Heart left ventricle (tissue), 16 donors: ENCODE data around the gene CCDC191. TPM values are rescaled to one million over a fixed set of nuclear protein-coding genes. Genes with fewer than 3 reads are reported as not detected.

Experiments
- ATAC-seq, 4 donors: fragments of 200-7000 bp; cut with Tn5 transposase; one replicate each; pipeline ENCODE4 v1.9.1; 2020 to 2022; ENCODE audit warnings: moderate library complexity in 4 of 4, mild to moderate bottlenecking in 3 of 4, moderate number of reproducible peaks in 1 of 4
- DNase-seq, 5 donors: peaks; one replicate each; pipeline ENCODE4 v3.0.0-alpha.2; 2020
- H3K27ac ChIP-seq, 12 donors: fragments of 200-600 bp; sonication (generic) in 4 of 12; one replicate each; pipeline versions ENCODE4 v1.5.0 to v1.8.0; 2016 to 2022; ENCODE audit warnings: mild to moderate bottlenecking in 2 of 12
- H3K27me3 ChIP-seq, 9 donors: fragments of 200-600 bp; sonication (generic) in 2 of 9; one replicate each; pipeline versions ENCODE4 v1.5.1 to v1.8.0; 2016 to 2022; ENCODE audit warnings: mild to moderate bottlenecking in 3 of 9
- H3K36me3 ChIP-seq, 9 donors: fragments of 200-600 bp; sonication (generic) in 2 of 9; one replicate each; pipeline versions ENCODE4 v1.5.0 to v1.8.0; 2018 to 2022; ENCODE audit warnings: mild to moderate bottlenecking in 2 of 9
- H3K4me1 ChIP-seq, 12 donors: fragments of 200-600 bp; sonication (generic) in 4 of 12; one replicate each; pipeline versions ENCODE4 v1.5.0 to v1.8.0; 2016 to 2022; ENCODE audit warnings: mild to moderate bottlenecking in 3 of 12
- H3K4me3 ChIP-seq, 12 donors: fragments of 200-600 bp; sonication (generic) in 4 of 12; one replicate each; pipeline versions ENCODE4 v1.5.0 to v1.8.0; 2017 to 2022; ENCODE audit warnings: mild to moderate bottlenecking in 9 of 12, moderate library complexity in 4 of 12
- H3K9me3 ChIP-seq, 12 donors: fragments of 200-600 bp; sonication (generic) in 4 of 12; one replicate each; pipeline versions ENCODE4 v1.5.0 to v1.8.0; 2016 to 2022; ENCODE audit warnings: mild to moderate bottlenecking in 1 of 12
- POLR2A ChIP-seq, 2 donors: fragments of 450-650 bp; IDR thresholded peaks; one replicate each; pipeline ENCODE4 v1.6.1; 2017; ENCODE audit warnings: antibody characterized with exemption in 2 of 2, mild to moderate bottlenecking in 2 of 2, moderate library complexity in 2 of 2
- WGBS, 4 donors: extraction: QIAGEN DNeasy Blood & Tissue Kit in 2 of 4; methylation state at CpG; one replicate each; pipeline versions ENCODE4 v1.1.5 to v1.1.7; 2013 to 2018; 5-methylcytosine and 5-hydroxymethylcytosine counted together
- intact Hi-C, 10 donors: fragments of 100-400 bp; cut with DNase I; formaldehyde crosslinking; loops; one replicate each; pipeline versions ENCODE4 v1.11.1 to v1.14.2; 2022
- polyA plus RNA-seq, 2 donors: library from polyadenylated mRNA; stranded (reverse); fragments of 200-250 nt; gene quantifications; one replicate each; pipeline ENCODE4 v1.2.3, GENCODE V29; 2013
- total RNA-seq, 9 donors: library from RNA; depleted of rRNA in 2 of 9; stranded (reverse); fragments of >200 nt in 2 of 9; fragmentation: NEBNext Ultra II Directional in 3 of 9; extraction: Animal tissue kit (Norgen Biotek cat#: 25700) in 3 of 9; gene quantifications; one replicate each; pipeline versions ENCODE4 v1.1.0 to v1.2.4, GENCODE V29; 2016 to 2023
- TF ChIP-seq, protein P1 (sequence below), 12 donors: fragments of 200-600 bp; sonication (generic) in 4 of 12; IDR thresholded peaks; one replicate each; pipeline versions ENCODE4 v1.5.0 to v1.8.0; 2018 to 2022; ENCODE audit warnings: antibody characterized with exemption in 12 of 12, mild to moderate bottlenecking in 5 of 12
- donor health status: ischemic (EF 13 %, LVEDD 7.1; RV severe dilation, severe dysfunction).
- donor health status: healthy with polysubstance abuse.
- donor health status: DM: no; HTN: yes; CAD: no.
- donor health status: DM: no; HTN: no; CAD: no.
- donor health status: ischemic (EF 25% LVEDD 6.9; RV normal size, moderate dysfunction).
- donor health status: ischemic (EF 25% LVEDD 5.7; RV mildly dilated, moderate dysfunction).
- donor health status: healthy.
- donor health status: DM: yes; HTN: yes; CAD: no.
- donor health status: ischemic (EF 35%, LVEDD 5.7; RV mildly dilated, moderate dysfunction).
- donor health status: nonischemic (EF 11% LVEDD 7.7; RV severe dilation, severe dysfunction).
- donor health status: DM: yes; HTN: yes; CAD: no.
- donor health status: PGD.
- donor health status: ischemic (EF 29% LVEDD 5.4; RV normal size, mild dysfunction).
- donor health status: nonischemic (EF 23%, LVEDD 6.1; RV moderate dilation, normal function).

The CCDC191 gene
- total and polyA plus RNA-seq, 11 donors: 0.38 to 3.2 (median 1.0) TPM

DNA sequence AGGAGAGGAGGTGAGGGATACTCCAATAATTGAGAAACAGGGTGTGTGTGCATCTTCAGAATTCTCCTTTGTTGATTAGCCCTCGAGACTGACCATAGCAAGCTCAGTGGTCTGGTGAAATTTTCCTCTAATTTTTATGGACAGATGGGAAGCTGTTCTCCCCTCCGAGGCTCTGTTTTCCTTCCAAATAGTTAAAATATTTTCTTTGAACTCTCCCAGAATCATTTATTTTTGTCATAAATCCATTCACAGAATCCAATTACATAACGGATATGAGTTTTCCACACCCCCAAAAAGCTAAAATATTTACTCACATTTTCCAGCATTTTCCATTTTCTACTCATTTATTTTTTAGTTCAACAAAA, 36.7 kb upstream of the CCDC191 start:
- 40 to 55% (median 47%) methylated on average over 3 of the region's 3 CpGs for WGBS, 4 donors
- peaks cover 0 to 4% (median 0%) of the 10 kb centered on the region in 9 donors for H3K36me3 ChIP-seq
- DNase-seq (no peak), ATAC-seq (no peak)
- H3K4me3 ChIP-seq: peak overlapping the region in 4 of 12 donors; percentile 10 to 28 (median 18)
- TF ChIP-seq POLR2A (IDR thresholded peaks at IDR 0.05): no peak
- TF ChIP-seq, protein P1, sequence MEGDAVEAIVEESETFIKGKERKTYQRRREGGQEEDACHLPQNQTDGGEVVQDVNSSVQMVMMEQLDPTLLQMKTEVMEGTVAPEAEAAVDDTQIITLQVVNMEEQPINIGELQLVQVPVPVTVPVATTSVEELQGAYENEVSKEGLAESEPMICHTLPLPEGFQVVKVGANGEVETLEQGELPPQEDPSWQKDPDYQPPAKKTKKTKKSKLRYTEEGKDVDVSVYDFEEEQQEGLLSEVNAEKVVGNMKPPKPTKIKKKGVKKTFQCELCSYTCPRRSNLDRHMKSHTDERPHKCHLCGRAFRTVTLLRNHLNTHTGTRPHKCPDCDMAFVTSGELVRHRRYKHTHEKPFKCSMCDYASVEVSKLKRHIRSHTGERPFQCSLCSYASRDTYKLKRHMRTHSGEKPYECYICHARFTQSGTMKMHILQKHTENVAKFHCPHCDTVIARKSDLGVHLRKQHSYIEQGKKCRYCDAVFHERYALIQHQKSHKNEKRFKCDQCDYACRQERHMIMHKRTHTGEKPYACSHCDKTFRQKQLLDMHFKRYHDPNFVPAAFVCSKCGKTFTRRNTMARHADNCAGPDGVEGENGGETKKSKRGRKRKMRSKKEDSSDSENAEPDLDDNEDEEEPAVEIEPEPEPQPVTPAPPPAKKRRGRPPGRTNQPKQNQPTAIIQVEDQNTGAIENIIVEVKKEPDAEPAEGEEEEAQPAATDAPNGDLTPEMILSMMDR (IDR thresholded peaks at IDR 0.05): no peak
- H3K27ac ChIP-seq: peak overlapping the region in 10 of 12 donors; percentile 21 to 73 (median 38)
- no peaks in the 10 kb centered on the region for H3K27me3 ChIP-seq
- intact Hi-C loops: no loop called here
- peaks cover 0 to 19% (median 6%) of the 10 kb centered on the region in 12 donors for H3K4me1 ChIP-seq
- no peaks in the 10 kb centered on the region for H3K9me3 ChIP-seq

DNA sequence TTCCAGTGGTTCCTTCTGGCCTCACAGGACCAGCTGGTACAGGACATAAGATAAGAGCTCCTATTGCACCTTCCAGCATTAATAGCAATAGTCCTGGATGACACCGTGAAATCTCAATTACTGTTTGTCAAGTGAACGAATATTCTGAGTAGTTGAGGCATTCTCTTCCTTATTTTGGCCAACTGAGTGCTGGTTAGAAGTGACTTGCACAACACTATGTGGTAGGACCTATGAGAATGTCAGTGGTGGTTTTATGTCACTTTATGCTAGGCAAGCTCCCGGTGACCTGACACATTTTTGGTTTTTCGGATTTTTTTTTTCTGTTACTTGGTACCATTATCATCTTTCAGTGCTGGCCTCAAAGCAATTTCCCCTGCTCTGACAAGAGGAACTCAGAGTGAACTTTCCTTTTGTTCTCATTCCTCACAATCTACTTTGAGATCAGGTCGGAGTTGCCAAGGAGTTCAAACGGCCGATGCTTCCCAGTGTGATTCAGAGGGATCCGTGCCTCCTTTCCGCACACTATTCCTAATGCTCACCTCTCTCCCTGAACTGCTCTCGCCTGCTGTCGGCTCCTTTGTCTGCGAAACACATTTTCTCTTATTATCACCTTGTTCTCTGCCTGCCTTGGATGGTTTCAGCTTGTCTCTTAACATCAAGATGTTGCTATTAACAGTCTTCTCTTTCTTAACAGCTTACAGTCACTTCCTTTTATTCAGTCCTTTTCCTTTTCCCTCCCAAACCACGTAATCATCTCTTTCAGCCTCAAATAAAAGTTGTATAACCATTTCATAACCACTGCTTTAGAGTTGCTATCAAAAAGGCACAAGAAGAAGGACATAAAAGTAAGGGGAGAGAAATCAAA, 36.1 kb upstream of the CCDC191 start:
- TF ChIP-seq, protein P1 (IDR thresholded peaks at IDR 0.05): no peak
- no peak for TF ChIP-seq POLR2A (IDR thresholded peaks at IDR 0.05)
- intact Hi-C loops: no loop called here
- Histone ChIP-seq H3K36me3 (peaks cover 0 to 10% (median 5%) of the 10 kb centered on the region in 9 donors), H3K27ac (peak overlapping the region; percentile 16 to 73 (median 32)), H3K9me3 (no peaks in the 10 kb centered on the region), H3K4me3 (peak overlapping the region in 6 of 12 donors; percentile 10 to 28 (median 18)), H3K4me1 (peaks cover 0 to 19% (median 6%) of the 10 kb centered on the region in 12 donors), H3K27me3 (no peaks in the 10 kb centered on the region)
- WGBS, 4 donors: 32 to 43% (median 41%) methylated on average over 13 of the region's 13 CpGs
- ATAC-seq (peak in 3 of 4 donors; percentile 33 to 83 (median 51)), DNase-seq (peak in 1 of 5 donors; percentile 13)

DNA sequence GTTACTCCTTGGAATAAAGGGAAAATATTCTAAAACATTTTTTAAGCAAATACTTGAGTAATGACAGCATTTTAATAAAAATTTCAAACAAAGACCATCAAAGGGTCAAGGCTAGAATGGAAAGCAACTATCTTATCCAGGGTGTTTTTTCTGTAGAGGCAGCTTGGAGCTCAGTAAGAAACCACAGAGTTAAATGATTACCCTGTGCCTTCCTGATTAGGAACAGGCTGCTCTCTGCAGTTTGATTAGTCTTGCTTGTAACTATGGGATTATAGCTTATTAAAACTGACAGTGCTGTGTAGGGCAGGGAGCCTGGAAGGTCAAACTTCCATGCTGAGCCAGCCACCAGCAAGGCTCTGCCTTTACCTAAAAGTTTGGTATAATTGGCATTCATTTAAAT, 33.3 kb upstream of the CCDC191 start:
- Histone ChIP-seq H3K4me3 (no peak overlapping the region), H3K36me3 (peaks cover 0 to 37% (median 30%) of the 10 kb centered on the region in 9 donors), H3K4me1 (peaks cover 0 to 19% (median 6%) of the 10 kb centered on the region in 12 donors), H3K27me3 (no peaks in the 10 kb centered on the region), H3K9me3 (no peaks in the 10 kb centered on the region), H3K27ac (no peak overlapping the region)
- TF ChIP-seq, protein P1 (IDR thresholded peaks at IDR 0.05): no peak
- no peak for TF ChIP-seq POLR2A (IDR thresholded peaks at IDR 0.05)
- DNase-seq (no peak), ATAC-seq (no peak)
- intact Hi-C loops: no loop called here

DNA sequence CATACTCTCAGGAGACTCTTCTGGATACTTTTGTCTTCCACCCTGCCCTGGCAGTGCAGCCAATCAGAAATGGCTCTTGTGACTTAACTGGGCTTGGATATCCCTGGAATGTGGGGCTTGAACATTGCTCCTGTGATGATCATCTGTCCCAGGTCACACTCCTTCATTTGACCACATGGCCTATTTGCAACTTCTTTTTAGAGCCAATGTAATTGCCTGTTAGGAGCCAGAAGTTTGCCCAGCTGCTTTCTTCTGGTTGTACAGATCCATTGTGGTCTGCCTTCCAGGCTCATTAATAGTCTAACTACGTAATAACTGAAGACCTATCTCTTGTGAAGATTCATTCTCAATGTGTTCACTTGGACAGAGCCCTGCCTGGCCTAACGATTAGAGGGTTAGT, 30.0 kb upstream of the CCDC191 start:
- Histone ChIP-seq H3K27me3 (no peaks in the 10 kb centered on the region), H3K9me3 (no peaks in the 10 kb centered on the region), H3K4me3 (no peak overlapping the region), H3K4me1 (no peaks in the 10 kb centered on the region), H3K36me3 (peaks cover 0 to 68% (median 60%) of the 10 kb centered on the region in 9 donors), H3K27ac (no peak overlapping the region)
- no peak for ATAC-seq
- WGBS, 4 donors: 87 to 94% (median 87%) methylated on average over 2 of the region's 2 CpGs
- no peak for TF ChIP-seq POLR2A (IDR thresholded peaks at IDR 0.05)
- TF ChIP-seq, protein P1 (IDR thresholded peaks at IDR 0.05): no peak
- intact Hi-C loops: no loop called here
- no peak for DNase-seq
